Neutrophil (primary cell): ENCODE results near the gene RASAL1.

ENCODE experiments used
- H3K27ac ChIP-seq: fragments of 200-600 bp; sonication (generic); 2 replicates; pipeline ENCODE4 v1.5.1; 2016; ENCODE audit warnings: mild to moderate bottlenecking, moderate library complexity
- H3K27me3 ChIP-seq: fragments of 200-600 bp; sonication (generic); 2 replicates; pipeline ENCODE4 v1.6.0; 2016; ENCODE audit warnings: mild to moderate bottlenecking
- H3K36me3 ChIP-seq: fragments of 200-600 bp; sonication (generic); 2 replicates; pipeline ENCODE4 v1.5.1; 2017
- H3K4me1 ChIP-seq, 2 experiments: fragments of 200-600 bp in 1 of 2; sonication (generic) in 1 of 2; 1 replicate in 1 of 2; 2 replicates in 1 of 2; pipeline versions ENCODE4 v1.5.1 to v1.6.1; 2013 to 2016; ENCODE audit warnings: low read depth in 1 of 2, low read length in 1 of 2, mild to moderate bottlenecking in 1 of 2, moderate library complexity in 1 of 2; ENCODE audit not compliant: control insufficient read depth in 1 of 2, insufficient read depth in 1 of 2
- H3K4me3 ChIP-seq, 2 experiments: fragments of 200-600 bp in 1 of 2; sonication (generic) in 1 of 2; 1 replicate in 1 of 2; 2 replicates in 1 of 2; pipeline ENCODE4 v1.5.1; 2013 to 2016; ENCODE audit warnings: low read depth in 1 of 2, low read length in 1 of 2, mild to moderate bottlenecking in 1 of 2, moderate library complexity in 1 of 2
- H3K9me3 ChIP-seq: fragments of 200-600 bp; sonication (generic); 2 replicates; pipeline ENCODE4 v1.5.1; 2016
- CTCF ChIP-seq: fragments of 200-600 bp; sonication (generic); IDR thresholded peaks from 2 replicates; pipeline ENCODE4 v1.5.1; 2016; ENCODE audit warnings: antibody characterized with exemption

RASAL1 gene

GRCh38 chr12:113075137-113075683 lies 60.4 kb downstream of the RASAL1 start:
- no peak overlapping the region for H3K4me3 ChIP-seq
- no peak for TF ChIP-seq CTCF
- no peaks in the 10 kb centered on the region for H3K4me1 ChIP-seq
- no peaks in the 10 kb centered on the region for H3K9me3 ChIP-seq
- H3K27me3 ChIP-seq: peaks cover 58% of the 10 kb centered on the region
- no peak overlapping the region for H3K27ac ChIP-seq
- no peaks in the 10 kb centered on the region for H3K36me3 ChIP-seq

GRCh38 chr12:113073586-113073985 lies 62.0 kb downstream of the RASAL1 start:
- H3K4me1 ChIP-seq: no peaks in the 10 kb centered on the region
- H3K9me3 ChIP-seq: no peaks in the 10 kb centered on the region
- no peak for TF ChIP-seq CTCF
- no peak overlapping the region for H3K27ac ChIP-seq
- no peaks in the 10 kb centered on the region for H3K36me3 ChIP-seq
- H3K4me3 ChIP-seq: no peak overlapping the region
- peaks cover 44% of the 10 kb centered on the region for H3K27me3 ChIP-seq

- no peaks in the 10 kb centered on the region for H3K4me1 ChIP-seq
- no peak for TF ChIP-seq CTCF
Observed at GRCh38 chr12:113072136-113072535, 63.4 kb downstream of the RASAL1 start.

GRCh38 chr12:113071135-113072112 lies 64.1 kb downstream of the RASAL1 start:
- H3K4me3 ChIP-seq: no peak overlapping the region
- peaks cover 23% of the 10 kb centered on the region for H3K27me3 ChIP-seq
- no peak for TF ChIP-seq CTCF
- no peaks in the 10 kb centered on the region for H3K4me1 ChIP-seq
- H3K27ac ChIP-seq: no peak overlapping the region
- no peaks in the 10 kb centered on the region for H3K36me3 ChIP-seq
- no peaks in the 10 kb centered on the region for H3K9me3 ChIP-seq

More at GRCh38 chr12:113072136-113072535, 63.4 kb downstream of the RASAL1 start:
- Histone ChIP-seq H3K27me3 (peaks cover 30% of the 10 kb centered on the region), H3K4me3 (no peak overlapping the region), H3K27ac (no peak overlapping the region), H3K9me3 (no peaks in the 10 kb centered on the region), H3K36me3 (no peaks in the 10 kb centered on the region)

- Histone ChIP-seq H3K27ac (no peak overlapping the region), H3K36me3 (no peaks in the 10 kb centered on the region), H3K27me3 (peaks cover 18% of the 10 kb centered on the region), H3K4me1 (no peaks in the 10 kb centered on the region), H3K4me3 (no peak overlapping the region), H3K9me3 (no peaks in the 10 kb centered on the region)
- no peak for TF ChIP-seq CTCF
Observed at GRCh38 chr12:113070117-113070906, 65.2 kb downstream of the RASAL1 start.
